HEK293 (cell line): ENCODE measurements around the gene RASD2.
A peak's percentile ranks its signal among the peaks of the same experiment; 100 is the strongest.

Source experiments
- CTCF ChIA-PET: fragments of 350-600 bp; formaldehyde crosslinking; extraction: SDS; loops from one replicate; lab custom pipeline; 2021; ENCODE audit warnings: antibody characterized with exemption; lab: Yijun Ruan, JAX
- POLR2A ChIA-PET: fragments of 300-600 bp; formaldehyde crosslinking; extraction: SDS; loops from one replicate; lab custom pipeline; 2020; ENCODE audit warnings: antibody characterized with exemption, inconsistent platforms; lab: Yijun Ruan, JAX
- H3K27ac ChIP-seq: fragments of 200-500 bp; sonication (Bioruptor generic); 2 replicates; pipeline ENCODE4 v1.5.1; 2014; ENCODE audit warnings: low read depth, low read length, control low read depth, inconsistent platforms; ENCODE audit errors: extremely low read depth
- H3K36me3 ChIP-seq, 2 experiments: fragments of 200-500 bp in 1 of 2; sonication (Bioruptor generic) in 1 of 2; 1 replicate in 1 of 2; 2 replicates in 1 of 2; pipeline ENCODE4 v1.5.1; 2014 to 2017; ENCODE audit warnings: inconsistent platforms in 2 of 2, low read length in 2 of 2; ENCODE audit not compliant: control insufficient read depth in 2 of 2, insufficient read depth in 1 of 2
- H3K4me1 ChIP-seq: fragments of 200-500 bp; sonication (Bioruptor generic); 2 replicates; pipeline ENCODE4 v1.5.1; 2014; ENCODE audit warnings: mild to moderate bottlenecking, low read length, inconsistent platforms; ENCODE audit not compliant: control insufficient read depth, insufficient read depth
- H3K4me3 ChIP-seq: 2 replicates; pipeline ENCODE4 v1.5.1; 2011; ENCODE audit warnings: low read depth, mild to moderate bottlenecking, control low read depth, low read length, moderate library complexity
- H3K9me3 ChIP-seq: fragments of 200-500 bp; sonication (Bioruptor generic); 2 replicates; pipeline ENCODE4 v1.5.1; 2014; ENCODE audit warnings: low read depth, low read length, inconsistent platforms; ENCODE audit not compliant: control insufficient read depth, insufficient read depth
- GLIS2 ChIP-seq: fragments of 450-650 bp; formaldehyde crosslinking; IDR thresholded peaks from 2 replicates; pipeline ENCODE4 v1.5.1; 2016; ENCODE audit warnings: missing biosample characterization, missing genetic modification characterization
- SP2 ChIP-seq: fragments of 450-650 bp; formaldehyde crosslinking; IDR thresholded peaks from 2 replicates; pipeline ENCODE4 v1.5.1; 2016; ENCODE audit warnings: missing biosample characterization, missing genetic modification characterization
- YY1 ChIP-seq: fragments of 450-650 bp; formaldehyde crosslinking; IDR thresholded peaks from 2 replicates; pipeline ENCODE4 v1.5.1; 2018; ENCODE audit warnings: missing biosample characterization, missing genetic modification characterization
- ZFP37 ChIP-seq: fragments of 450-650 bp; formaldehyde crosslinking; IDR thresholded peaks from 2 replicates; pipeline ENCODE4 v1.5.1; 2016; ENCODE audit warnings: missing biosample characterization, missing genetic modification characterization
- ZIC2 ChIP-seq: fragments of 450-650 bp; formaldehyde crosslinking; IDR thresholded peaks from 2 replicates; pipeline ENCODE4 v1.5.1; 2016; ENCODE audit warnings: missing biosample characterization, missing genetic modification characterization
- ZNF155 ChIP-seq: fragments of 450-650 bp; formaldehyde crosslinking; IDR thresholded peaks from 2 replicates; pipeline ENCODE4 v1.5.1; 2016; ENCODE audit warnings: missing biosample characterization, missing genetic modification characterization
- ZNF174 ChIP-seq: fragments of 450-650 bp; formaldehyde crosslinking; IDR thresholded peaks from 2 replicates; pipeline ENCODE4 v1.5.0; 2017; ENCODE audit warnings: missing biosample characterization, mild to moderate bottlenecking, missing genetic modification characterization
- ZNF2 ChIP-seq: fragments of 450-650 bp; formaldehyde crosslinking; IDR thresholded peaks from 2 replicates; pipeline ENCODE4 v1.5.1; 2016; ENCODE audit warnings: missing biosample characterization, missing genetic modification characterization
- ZNF202 ChIP-seq: fragments of 450-650 bp; formaldehyde crosslinking; IDR thresholded peaks from 2 replicates; pipeline ENCODE4 v1.5.1; 2016; ENCODE audit warnings: missing biosample characterization, missing genetic modification characterization, borderline replicate concordance
- ZNF473 ChIP-seq: fragments of 450-650 bp; formaldehyde crosslinking; IDR thresholded peaks from 2 replicates; pipeline ENCODE4 v1.5.1; 2017; ENCODE audit warnings: missing biosample characterization, missing genetic modification characterization
- ZNF501 ChIP-seq: fragments of 450-650 bp; formaldehyde crosslinking; IDR thresholded peaks from 2 replicates; pipeline ENCODE4 v1.5.1; 2016; ENCODE audit warnings: missing biosample characterization, missing genetic modification characterization
- ZNF513 ChIP-seq: fragments of 450-650 bp; IDR thresholded peaks from 2 replicates; pipeline ENCODE4 v1.5.1; 2018; ENCODE audit warnings: missing biosample characterization, missing genetic modification characterization
- ZNF701 ChIP-seq: fragments of 450-650 bp; formaldehyde crosslinking; IDR thresholded peaks from 2 replicates; pipeline ENCODE4 v1.5.1; 2016; ENCODE audit warnings: missing biosample characterization, missing genetic modification characterization
- ZNF777 ChIP-seq: fragments of 450-650 bp; formaldehyde crosslinking; IDR thresholded peaks from 2 replicates; pipeline ENCODE4 v1.5.1; 2017; ENCODE audit warnings: missing biosample characterization, missing genetic modification characterization, borderline replicate concordance
- ZNF843 ChIP-seq: fragments of 450-650 bp; formaldehyde crosslinking; IDR thresholded peaks from 2 replicates; pipeline ENCODE4 v1.5.1; 2016; ENCODE audit warnings: missing biosample characterization, missing genetic modification characterization
- ZSCAN23 ChIP-seq: fragments of 450-650 bp; formaldehyde crosslinking; IDR thresholded peaks from 2 replicates; pipeline ENCODE4 v1.5.1; 2016; ENCODE audit warnings: missing biosample characterization, missing genetic modification characterization
- TF ChIP-seq, protein P1 (sequence below): fragments of 450-650 bp; formaldehyde crosslinking; IDR thresholded peaks from 2 replicates; pipeline ENCODE4 v1.5.1; 2016; ENCODE audit warnings: missing biosample characterization, missing genetic modification characterization
- TF ChIP-seq, protein P2 (sequence below): fragments of 450-650 bp; formaldehyde crosslinking; IDR thresholded peaks from 2 replicates; pipeline ENCODE4 v1.5.1; 2016; ENCODE audit warnings: missing biosample characterization, missing genetic modification characterization, low read depth

RASD2 gene

DNA sequence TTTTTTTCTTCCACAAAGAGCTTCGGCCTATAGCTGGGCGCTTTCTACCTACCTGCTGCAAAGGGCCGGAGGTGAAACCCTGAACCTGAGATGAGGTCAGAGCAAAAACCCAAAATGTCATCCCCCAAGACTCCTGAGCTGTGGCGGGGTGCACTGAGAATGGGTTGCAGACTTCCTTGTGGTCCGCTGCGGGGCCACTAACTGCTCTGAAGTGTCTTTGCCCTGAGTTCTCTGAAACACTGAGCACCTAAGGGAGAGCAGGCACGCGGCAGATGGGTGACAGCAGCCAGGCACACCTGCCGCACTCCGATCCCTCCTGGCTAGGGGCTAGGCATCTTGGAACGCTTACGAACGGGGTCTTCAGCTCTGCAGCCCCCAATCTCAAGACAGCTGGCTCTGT is 29.3 kb downstream of the RASD2 start:
- Histone ChIP-seq H3K9me3 (no peaks in the 10 kb centered on the region), H3K4me1 (peaks cover 4% of the 10 kb centered on the region; the same call in 1 of the 2 replicates), H3K36me3 (no peaks in the 10 kb centered on the region), H3K4me3 (no peak overlapping the region), H3K27ac (no peak overlapping the region)
- ChIA-PET CTCF (interaction anchor here (0.5 to 2.5 kb wide), 4 partner anchors 13 to 1998 kb away, joined by 3 to 9 read pairs (median 3); no protein-coding TSS in a partner anchor), POLR2A (interaction anchor here (0.7 kb wide), 1 partner anchor 122 kb away, joined by 3 read pairs; no protein-coding TSS in a partner anchor)
- TF ChIP-seq ZNF701 (tag by site-specific recombination) (0 out of 2 replicates have a peak, but pooled peaks have one; percentile 56), ZFP37 (tag by site-specific recombination) (no peak)

- ChIA-PET CTCF (interaction anchor here (2.5 kb wide), 1 partner anchor 12 kb away, joined by 9 read pairs; no protein-coding TSS in a partner anchor), POLR2A (no interaction called here)
- no peak overlapping the region for H3K27ac ChIP-seq
- no peaks in the 10 kb centered on the region for H3K9me3 ChIP-seq
- no peak overlapping the region for H3K4me3 ChIP-seq
- TF ChIP-seq, protein P1, sequence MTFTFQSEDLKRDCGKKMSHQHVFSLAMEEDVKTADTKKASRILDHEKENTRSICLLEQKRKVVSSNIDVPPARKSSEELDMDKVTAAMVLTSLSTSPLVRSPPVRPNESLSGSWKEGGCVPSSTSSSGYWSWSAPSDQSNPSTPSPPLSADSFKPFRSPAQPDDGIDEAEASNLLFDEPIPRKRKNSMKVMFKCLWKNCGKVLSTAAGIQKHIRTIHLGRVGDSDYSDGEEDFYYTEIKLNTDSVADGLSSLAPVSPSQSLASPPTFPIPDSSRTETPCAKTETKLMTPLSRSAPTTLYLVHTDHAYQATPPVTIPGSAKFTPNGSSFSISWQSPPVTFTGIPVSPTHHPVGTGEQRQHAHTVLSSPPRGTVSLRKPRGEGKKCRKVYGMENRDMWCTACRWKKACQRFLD (tag by site-specific recombination): no peak
- TF ChIP-seq ZNF777 (tag by site-specific recombination) (no peak), GLIS2 (0 out of 2 replicates have a peak, but pooled peaks have one; percentile 9)
- peaks cover 2% of the 10 kb centered on the region; the same call in 1 of the 2 replicates for H3K4me1 ChIP-seq
- H3K36me3 ChIP-seq: no peaks in the 10 kb centered on the region
Observed at GRCh38 chr22:35570686-35571194, 30.1 kb downstream of the RASD2 start.

DNA sequence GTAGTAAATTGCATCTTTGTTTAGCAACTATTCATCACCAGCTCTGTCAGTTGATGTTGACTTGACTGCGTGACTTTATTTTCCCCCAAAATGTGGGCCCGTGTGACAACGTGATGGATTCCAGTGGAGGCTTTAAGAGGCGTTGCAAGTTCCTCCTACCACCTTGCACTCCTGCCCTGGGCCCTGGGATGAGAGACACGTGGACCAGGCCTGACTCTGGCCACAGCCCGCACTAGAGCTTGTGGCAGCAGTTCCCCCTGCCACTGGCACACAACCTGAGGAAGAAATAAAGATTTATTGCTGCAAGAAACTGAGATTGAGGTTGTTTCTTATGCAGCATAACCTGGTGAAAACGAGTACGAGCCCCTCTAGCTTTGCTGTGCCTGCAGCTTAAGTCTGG is 31.9 kb downstream of the RASD2 start:
- Histone ChIP-seq H3K4me3 (no peak overlapping the region), H3K4me1 (no peaks in the 10 kb centered on the region), H3K9me3 (no peaks in the 10 kb centered on the region), H3K36me3 (no peaks in the 10 kb centered on the region), H3K27ac (no peak overlapping the region)
- ChIA-PET CTCF (interaction anchor here (0.6 to 2.3 kb wide), 4 partner anchors 11 to 223 kb away, joined by 3 to 7 read pairs (median 4); no protein-coding TSS in a partner anchor), POLR2A (no interaction called here)
- TF ChIP-seq ZNF843 (tag by site-specific recombination) (no peak), ZNF155 (no peak), SP2 (no peak), ZNF174 (tag by site-specific recombination) (no peak), ZNF513 (tag by site-specific recombination) (no peak), ZNF501 (tag by site-specific recombination) (no peak), YY1 (tag by site-specific recombination) (no peak), ZIC2 (tag by site-specific recombination) (no peak), ZNF2 (tag by site-specific recombination) (no peak), ZNF202 (tag by site-specific recombination) (no peak), ZNF473 (no peak), ZSCAN23 (tag by site-specific recombination) (no peak)
- TF ChIP-seq, protein P2, sequence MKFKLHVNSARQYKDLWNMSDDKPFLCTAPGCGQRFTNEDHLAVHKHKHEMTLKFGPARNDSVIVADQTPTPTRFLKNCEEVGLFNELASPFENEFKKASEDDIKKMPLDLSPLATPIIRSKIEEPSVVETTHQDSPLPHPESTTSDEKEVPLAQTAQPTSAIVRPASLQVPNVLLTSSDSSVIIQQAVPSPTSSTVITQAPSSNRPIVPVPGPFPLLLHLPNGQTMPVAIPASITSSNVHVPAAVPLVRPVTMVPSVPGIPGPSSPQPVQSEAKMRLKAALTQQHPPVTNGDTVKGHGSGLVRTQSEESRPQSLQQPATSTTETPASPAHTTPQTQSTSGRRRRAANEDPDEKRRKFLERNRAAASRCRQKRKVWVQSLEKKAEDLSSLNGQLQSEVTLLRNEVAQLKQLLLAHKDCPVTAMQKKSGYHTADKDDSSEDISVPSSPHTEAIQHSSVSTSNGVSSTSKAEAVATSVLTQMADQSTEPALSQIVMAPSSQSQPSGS (tag by site-specific recombination): no peak
- TF ChIP-seq, all 188 proteins: peak for 0
